ENCODE data around the gene TMEM151B. TPM values are rescaled to one million over a fixed set of nuclear protein-coding genes. Genes with fewer than 3 reads are reported as not detected.

The TMEM151B gene
- total RNA-seq, 1 experiment from 2014 or later: not detected

DNA sequence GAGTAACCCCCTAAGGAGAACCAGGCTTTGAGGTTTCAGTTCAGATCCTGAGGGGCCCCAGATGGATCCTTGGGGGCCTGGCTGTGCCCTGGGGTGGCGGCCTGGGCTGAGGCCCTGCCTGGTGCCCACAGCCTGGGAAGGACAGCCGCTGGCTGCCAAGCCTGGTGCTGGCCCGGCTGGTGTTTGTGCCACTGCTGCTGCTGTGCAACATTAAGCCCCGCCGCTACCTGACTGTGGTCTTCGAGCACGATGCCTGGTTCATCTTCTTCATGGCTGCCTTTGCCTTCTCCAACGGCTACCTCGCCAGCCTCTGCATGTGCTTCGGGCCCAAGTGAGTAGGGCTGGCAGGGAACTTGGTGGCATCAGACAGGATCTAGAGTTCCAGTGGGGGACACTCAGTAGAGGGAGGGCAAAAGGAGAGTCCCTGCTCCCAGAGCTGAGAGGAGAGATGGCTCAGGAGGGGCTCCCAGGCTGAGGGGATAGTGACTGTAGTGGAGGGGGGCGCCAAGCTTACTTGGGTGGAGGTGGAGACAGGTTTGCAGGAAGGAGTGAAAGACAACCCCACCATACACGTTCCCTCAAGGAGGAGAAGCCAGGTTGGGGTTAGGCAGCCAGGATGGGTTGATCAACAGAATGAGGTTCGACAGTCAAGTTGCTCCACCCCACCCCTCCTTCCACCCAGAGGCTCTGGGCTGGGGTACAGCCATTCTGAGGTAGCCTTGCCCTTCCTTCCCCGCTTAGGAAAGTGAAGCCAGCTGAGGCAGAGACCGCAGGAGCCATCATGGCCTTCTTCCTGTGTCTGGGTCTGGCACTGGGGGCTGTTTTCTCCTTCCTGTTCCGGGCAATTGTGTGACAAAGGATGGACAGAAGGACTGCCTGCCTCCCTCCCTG is 37.3 kb upstream of the TMEM151B start:
- DNase-seq (ENCODE audit: low read depth): no peak

DNA sequence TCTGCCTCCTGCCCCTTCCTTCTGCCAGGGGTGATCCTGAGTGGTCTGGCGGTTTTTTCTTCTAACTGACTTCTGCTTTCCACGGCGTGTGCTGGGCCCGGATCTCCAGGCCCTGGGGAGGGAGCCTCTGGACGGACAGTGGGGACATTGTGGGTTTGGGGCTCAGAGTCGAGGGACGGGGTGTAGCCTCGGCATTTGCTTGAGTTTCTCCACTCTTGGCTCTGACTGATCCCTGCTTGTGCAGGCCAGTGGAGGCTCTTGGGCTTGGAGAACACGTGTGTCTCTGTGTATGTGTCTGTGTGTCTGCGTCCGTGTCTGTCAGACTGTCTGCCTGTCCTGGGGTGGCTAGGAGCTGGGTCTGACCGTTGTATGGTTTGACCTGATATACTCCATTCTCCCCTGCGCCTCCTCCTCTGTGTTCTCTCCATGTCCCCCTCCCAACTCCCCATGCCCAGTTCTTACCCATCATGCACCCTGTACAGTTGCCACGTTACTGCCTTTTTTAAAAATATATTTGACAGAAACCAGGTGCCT is 36.6 kb upstream of the TMEM151B start:
- no peak for DNase-seq (ENCODE audit: low read depth)

DNA sequence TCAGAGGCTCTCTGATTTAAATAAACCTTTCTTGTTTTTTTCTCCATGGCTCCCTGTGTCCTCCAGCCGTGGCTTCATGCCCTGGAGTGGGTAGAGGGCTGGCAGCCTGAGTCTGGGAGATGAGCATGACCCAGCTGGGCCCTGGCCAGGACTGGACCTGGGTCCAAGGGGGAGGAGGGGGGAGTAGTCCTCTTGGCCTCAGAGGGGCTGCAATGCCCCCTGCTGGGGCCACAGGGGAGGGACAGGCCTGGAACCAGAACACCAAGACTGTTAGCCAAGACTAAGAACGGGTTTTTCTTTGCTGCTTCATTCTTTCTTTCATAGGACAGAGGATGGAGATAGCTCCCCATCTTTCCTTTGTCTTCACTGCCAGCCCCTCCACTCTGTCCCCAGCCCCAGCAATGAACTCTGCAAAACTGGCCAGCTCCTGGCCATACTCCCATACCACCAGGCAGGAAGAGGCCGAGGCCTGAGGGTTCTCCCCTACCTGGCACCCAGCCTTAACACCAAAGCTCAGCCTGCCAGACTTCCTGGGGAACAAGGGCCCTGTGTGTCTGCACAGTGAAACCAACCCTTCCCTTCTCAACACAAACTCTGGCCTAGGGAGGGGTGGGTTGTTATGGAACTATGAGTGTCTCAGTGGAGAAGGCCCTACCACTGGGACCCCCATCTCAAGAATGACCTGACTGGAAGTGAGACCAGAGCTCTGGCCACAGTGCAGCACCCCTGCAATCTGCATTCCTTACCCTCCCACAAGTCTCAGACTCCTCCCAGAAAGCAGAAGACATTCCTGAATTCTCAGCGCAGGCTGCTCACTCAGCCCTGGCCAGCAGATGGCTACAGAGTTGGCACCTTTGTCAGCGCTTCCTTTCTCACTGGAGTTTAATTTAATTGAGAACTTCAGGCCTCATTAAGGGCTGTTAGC is 35.9 kb upstream of the TMEM151B start:
- DNase-seq (ENCODE audit: low read depth): peak; percentile 70

DNA sequence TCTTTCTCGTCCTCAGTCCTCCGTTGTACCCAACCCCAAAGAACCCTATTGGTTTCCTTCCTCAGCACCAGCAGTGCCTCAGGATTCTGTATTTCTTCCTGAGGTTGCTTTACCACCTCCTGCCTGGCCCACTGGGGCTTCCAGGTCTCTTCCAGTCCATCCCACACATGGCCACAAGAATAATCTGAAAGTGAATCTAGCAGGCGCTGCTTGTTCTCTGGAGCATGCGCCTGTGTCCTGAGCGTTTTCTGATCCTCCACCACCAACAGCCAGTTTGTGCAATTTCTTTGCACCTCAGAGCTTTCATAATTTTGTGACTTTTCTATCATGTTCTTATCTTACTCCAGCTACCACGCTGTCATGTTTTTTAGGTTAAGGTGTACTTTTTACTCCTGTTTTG is 35.0 kb upstream of the TMEM151B start:
- no peak for DNase-seq (ENCODE audit: low read depth)

DNA sequence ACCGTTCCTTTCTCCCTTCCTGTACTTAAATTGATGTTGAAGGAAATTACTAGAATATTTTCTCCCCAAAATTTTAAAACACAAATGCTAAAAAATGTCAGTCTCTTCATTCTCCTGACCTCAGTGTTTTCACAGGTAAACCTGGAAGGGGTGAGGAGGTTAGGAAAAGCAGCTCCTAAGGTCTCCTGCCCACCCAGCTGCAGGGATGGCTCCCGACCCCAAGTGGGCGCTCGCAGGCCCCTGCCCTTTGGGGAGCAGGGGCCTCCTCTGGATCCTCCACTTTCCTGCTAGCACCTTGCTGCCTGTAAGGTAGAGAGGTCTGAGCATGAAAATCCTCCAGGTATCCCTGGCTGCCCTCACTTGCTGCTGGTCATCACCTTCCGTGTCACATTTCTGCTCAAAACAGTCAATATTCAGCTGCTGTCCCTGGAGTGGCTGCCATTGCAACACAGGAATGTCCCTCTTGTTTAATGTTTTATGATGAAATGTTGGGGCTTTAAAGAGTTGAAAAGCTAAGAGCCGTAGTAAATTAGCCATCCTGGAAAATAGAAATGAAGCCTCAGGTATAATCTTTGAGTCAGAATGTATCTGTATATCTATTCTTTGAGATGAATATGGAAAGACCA is 34.2 kb upstream of the TMEM151B start:
- DNase-seq (ENCODE audit: low read depth): no peak

DNA sequence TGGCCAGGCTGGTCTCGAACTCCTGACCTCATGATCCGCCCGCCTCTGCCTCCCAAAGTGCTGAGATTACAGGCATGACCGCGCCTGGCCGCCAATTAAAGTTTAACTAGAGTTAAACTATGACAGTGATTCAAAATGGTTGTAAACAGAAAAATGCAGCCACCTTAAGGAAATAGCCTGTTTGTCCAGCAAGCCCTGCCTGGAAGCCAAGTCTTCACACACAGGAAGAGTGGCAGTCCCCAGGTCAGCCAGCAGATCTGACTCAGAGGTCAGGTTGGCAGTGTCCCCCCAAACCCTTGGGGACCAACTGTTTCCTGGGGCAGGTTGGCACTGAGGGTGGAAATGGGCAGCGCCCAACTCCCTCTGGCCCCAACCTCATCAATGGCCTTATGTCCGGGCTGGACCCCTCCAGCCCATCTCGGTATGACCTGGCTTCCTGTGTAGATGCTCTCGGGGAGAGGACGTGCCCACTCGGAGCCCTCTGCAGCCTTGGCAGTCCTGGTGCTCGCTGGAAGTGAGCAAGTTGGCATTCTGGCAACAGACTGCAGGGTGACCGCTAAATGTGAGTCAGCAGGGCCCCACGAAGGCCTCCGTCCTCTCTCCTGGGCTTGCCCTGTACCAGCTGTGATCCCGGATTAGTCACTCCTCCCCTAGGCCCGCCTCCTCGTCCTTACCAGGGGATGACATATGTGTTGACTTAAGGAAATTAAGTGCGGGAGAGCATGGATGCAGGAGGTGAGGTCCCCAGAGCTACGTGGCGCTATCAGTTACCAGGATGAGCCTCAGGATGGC is 33.0 kb upstream of the TMEM151B start:
- DNase-seq (ENCODE audit: low read depth): peak; percentile 99

DNA sequence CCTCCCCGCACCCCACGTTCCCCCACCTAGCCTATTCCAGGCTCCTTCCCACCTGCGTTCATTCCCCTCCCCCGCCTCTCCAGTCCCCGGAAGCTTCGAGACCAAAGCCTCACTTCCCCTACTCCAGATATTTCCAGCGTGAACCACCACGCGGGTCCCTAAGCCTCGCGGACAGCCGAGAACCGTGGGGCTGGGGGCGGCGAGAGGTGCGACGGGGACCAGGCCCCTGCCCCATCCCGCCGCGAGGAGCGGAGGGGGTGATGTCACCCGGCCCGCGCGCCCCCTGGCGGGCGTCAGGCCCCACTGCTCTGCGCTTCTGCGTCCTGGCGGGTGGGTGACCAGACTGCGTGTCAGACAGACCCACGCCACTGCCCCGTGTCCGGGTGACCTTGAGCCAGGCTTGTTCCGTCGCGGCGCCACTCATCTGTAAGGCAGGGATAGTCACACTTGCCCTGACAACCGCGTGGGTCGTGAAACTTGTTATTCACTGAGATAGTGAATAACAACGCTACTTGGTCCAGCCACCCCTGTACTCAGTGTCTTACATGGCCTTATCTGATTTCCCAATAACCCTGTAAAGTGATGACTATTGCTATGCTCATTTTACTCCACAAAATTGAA is 32.3 kb upstream of the TMEM151B start:
- peak; percentile 62 for DNase-seq (ENCODE audit: low read depth)

DNA sequence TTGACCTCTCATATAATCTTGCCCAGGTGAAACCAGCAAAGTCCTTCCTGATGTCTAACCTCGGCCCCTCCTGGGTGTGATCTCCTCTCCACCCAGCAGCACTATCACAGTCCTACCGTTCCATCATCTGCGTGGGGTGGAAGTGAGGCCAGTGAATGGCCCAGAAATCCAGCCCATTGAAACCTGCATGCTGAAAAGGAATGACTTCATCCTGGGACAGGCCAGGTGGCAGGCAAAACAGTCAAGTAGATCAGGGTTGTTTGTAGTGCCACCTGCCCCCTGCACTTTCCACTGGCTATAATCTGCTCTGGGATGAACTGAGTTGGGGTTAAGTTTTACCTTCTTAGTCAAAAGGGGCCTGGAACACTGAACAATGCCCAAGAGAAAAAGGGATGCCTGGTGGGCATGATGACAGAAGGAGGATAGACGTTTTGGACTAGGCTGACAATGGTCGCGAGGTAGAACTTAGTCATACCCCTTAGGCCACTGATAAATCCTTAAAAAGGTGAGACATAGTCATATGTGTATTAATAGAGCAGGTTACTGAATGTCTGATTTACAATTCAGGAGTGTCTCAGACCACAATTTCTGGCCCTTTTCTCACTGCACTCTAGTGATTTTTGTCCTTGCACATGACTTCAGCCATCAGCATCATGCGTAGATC is 31.4 kb upstream of the TMEM151B start:
- DNase-seq (ENCODE audit: low read depth): no peak

DNA sequence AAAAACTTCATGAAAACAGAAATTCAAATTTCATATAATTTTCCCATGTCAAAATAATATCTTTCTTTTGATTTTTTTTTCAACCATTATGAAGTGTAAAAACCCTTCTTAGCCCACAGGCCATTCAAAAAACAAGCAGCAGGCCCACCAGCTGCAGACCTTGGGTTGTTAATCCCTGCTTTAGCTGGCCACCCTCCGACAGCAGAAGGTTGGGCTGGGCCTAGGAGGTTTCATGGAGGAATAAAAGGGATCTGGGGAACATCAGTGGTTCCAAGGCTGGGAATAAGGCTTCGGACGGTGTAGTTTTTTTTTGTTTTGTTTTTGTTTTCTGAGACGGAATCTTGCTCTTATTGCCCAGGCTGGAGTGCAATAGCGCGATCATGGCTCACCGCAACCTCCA is 26.9 kb upstream of the TMEM151B start:
- DNase-seq (ENCODE audit: low read depth): no peak

DNA sequence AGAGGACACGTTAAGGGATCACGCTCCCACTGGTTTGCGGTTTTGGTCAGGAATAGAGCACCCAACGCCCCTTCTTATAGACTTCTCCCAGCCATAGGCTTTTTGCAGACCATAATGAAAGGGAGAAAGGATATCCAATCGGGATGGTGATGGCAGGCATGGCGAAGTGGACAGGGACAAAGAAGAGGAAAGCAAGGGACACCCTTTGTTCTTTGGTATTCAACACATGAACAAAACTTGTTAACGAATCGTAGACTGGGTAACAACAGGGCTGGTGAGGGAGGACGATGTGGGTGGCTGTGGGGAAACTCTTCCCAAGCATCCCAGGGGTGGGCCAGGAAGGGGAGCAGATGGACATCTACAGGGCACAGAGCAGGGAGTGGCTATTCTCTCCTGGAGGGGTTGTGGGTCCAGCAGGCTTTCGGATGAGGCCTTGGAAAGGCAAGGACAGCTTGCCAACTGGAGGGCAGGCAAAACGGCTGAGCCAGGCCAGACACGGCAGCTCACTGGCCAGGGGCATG is 24.8 kb upstream of the TMEM151B start:
- DNase-seq (ENCODE audit: low read depth): no peak

DNA sequence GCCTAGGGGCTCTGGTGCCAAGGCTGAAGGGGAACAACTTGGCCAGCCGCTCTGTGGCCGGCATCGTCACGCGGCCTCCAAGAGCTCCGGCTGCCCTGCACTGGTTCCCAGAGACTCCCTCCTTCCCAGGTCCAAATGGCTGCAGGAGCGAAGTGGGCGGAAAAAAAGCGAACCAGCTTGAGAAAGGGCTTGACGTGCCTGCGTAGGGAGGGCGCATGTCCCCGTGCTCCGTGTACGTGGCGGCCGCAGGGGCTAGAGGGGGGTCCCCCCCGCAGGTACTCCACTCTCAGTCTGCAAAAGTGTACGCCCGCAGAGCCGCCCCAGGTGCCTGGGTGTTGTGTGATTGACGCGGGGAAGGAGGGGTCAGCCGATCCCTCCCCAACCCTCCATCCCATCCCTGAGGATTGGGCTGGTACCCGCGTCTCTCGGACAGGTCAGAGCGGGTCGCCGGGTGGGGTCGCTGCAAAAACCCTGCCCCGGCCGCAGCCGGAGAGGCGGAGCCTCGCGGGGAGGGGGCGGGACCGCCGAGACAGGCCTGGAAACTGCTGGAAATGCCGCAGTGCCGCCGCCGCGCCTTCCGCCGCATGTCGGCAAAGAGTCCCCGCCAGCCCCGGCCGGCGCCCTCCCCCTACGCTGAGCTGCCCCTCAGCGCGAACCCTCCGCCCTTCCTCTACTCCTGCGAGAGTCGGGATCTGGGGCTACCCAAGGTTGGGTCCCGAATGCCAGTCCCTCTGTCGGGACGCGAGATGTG is 24.2 kb upstream of the TMEM151B start:
- DNase-seq (ENCODE audit: low read depth): peak; percentile 89

DNA sequence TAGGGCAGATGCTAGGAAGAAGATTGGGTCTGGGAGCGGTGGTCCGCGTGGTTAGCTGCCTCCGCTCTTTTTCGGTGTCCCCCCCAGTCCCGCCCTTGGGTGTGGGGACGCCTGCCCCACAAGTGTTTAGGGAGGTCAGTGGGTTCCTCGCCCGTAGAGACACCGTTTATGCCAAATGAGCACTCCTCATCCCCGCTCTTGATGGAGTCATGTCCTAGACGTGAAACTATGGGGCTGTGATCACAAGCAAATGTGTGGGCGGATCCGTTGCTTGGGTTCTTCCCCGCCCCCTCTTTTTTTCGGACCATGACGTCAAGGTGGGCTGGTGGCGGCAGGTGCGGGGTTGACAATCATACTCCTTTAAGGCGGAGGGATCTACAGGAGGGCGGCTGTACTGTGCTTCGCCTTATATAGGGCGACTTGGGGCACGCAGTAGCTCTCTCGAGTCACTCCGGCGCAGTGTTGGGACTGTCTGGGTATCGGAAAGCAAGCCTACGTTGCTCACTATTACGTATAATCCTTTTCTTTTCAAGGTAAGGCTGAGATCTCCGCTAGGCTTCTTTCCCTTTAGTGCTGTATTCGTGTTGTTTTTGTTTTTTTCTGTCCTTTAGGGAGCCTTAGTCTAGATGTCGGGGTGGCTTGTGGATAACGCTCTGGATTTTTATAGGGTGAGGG is 23.4 kb upstream of the TMEM151B start, which contains the start of gene HSP90AB1:
Gene HSP90AB1 (plus strand): TSS at position 439 of the 675 bp plus-strand sequence. CDS start 1,529 bp downstream, outside the sequence.
- peak; percentile 99 for DNase-seq (ENCODE audit: low read depth)

DNA sequence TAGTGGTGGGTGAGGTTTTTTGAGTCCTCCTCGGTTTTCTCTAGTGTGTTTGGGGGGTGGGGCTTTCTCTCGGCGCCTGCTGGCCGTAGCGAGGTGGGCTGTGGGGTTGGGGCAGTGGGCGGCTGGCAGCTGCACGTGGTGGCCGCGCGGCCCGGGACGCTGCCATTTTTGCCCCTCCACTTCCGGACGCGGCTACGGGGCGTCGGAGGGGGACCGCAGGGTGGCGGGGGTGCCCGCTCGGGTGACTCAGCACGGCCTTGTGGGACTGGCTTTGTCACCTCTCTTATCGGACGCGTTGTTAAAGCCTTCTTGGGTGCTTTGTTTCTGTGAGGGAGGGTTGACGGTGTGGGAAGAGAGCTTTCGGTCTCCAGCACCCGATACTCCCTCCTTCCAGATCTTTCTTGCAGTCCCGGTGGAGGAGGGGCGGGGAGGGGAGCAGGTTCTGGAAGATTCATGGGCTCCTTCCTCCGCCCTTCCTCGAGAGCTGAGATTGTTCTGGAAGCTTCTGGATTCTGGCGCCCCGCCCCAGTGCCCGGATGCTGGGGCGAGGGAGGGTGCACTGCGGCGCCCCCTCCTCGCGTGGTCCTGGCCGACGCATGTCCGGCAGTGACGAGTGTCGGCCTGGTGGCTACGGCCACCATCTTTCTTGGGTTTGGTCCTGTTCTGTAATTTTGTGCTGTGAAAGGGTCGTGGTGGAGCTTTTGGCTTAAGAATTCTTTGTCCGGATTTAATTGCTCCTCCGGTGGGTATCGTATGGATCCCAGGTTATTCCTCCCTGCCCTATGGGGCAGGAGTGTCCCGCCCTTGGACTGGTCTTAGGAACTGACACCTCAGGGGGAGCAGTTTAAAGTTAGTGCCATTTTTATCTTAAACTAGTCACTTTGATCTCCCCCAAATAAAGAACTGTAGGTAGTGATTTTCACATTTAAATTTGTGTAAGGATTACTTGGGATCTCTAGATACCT is 22.6 kb upstream of the TMEM151B start:
- DNase-seq (ENCODE audit: low read depth): peak; percentile 75

DNA sequence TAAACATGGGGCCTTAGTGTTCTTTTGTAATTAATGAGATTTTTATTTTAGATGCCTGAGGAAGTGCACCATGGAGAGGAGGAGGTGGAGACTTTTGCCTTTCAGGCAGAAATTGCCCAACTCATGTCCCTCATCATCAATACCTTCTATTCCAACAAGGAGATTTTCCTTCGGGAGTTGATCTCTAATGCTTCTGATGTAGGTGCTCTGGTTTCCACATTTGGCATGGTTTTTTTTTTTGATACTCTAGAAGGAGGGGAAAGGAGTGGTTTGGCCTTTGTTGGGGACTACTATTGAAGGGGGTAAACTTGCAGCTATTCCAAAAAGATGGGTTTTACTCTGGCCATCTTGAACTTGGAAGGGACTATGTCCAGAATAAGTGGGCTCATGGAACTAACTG is 21.7 kb upstream of the TMEM151B start:
- DNase-seq (ENCODE audit: low read depth): no peak

DNA sequence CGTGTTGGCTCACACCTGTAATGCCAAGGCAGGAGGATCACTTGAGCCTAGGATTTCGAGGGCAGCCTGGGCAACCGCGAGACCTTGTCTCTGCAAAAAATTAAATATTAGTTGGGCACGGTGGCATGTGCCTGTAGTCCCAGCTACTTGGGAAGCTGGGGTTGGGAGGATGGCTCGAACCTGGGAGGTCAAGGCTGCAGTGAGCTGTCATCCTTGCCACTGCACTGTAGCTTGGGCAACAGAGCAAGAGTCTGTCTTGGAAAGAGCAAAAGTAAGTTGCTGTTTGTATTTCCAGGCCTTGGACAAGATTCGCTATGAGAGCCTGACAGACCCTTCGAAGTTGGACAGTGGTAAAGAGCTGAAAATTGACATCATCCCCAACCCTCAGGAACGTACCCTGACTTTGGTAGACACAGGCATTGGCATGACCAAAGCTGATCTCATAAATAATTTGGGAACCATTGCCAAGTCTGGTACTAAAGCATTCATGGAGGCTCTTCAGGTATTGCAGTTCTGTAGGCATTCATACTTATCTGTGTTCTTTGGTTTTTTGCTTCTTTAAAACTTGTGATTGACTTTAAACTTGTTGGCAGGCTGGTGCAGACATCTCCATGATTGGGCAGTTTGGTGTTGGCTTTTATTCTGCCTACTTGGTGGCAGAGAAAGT is 21.0 kb upstream of the TMEM151B start:
- no peak for DNase-seq (ENCODE audit: low read depth)

DNA sequence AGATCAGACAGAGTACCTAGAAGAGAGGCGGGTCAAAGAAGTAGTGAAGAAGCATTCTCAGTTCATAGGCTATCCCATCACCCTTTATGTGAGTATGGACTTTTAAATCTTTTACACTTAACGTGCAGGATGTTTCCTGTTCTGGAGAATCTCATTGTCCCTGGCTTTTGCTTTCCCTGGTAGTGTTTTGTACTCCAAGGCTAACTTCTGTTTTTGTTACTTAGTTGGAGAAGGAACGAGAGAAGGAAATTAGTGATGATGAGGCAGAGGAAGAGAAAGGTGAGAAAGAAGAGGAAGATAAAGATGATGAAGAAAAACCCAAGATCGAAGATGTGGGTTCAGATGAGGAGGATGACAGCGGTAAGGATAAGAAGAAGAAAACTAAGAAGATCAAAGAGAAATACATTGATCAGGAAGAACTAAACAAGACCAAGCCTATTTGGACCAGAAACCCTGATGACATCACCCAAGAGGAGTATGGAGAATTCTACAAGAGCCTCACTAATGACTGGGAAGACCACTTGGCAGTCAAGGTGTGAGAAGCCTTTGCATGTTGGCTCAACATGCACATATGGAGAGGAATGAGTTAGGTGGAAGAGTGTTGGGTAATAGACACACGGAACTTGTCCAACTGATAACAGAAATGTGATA is 20.1 kb upstream of the TMEM151B start:
- no peak for DNase-seq (ENCODE audit: low read depth)
